OCI-LY1 (cell line): ENCODE data around the gene LRRFIP1.

Experiments
- CTCF ChIP-seq: fragments of 200-600 bp; sonication (generic), shearing (Covaris generic); IDR thresholded peaks from 2 replicates; pipeline ENCODE4 v1.5.1; 2017; ENCODE audit warnings: mild to moderate bottlenecking, antibody characterized with exemption, low read length, moderate library complexity, mixed read lengths
- EZH2 ChIP-seq: fragments of 200-600 bp; sonication (generic), shearing (Covaris generic); IDR thresholded peaks from 2 replicates; pipeline ENCODE4 v1.8.0; 2017; ENCODE audit warnings: borderline replicate concordance, mixed run types, mild to moderate bottlenecking, antibody characterized with exemption, low read length, moderate library complexity, mixed read lengths

- TF ChIP-seq CTCF (no peak), EZH2 (no peak)
These were observed 1.8 kb downstream of the LRRFIP1 start for GRCh38 chr2:237629188-237629534.
